ENCODE measurements around the gene COG2. TPM values are rescaled to one million over a fixed set of nuclear protein-coding genes. Genes with fewer than 3 reads are reported as not detected.
"Not testable (repeated sequence)": the region's sequence is repeated elsewhere in the genome, so short reads cannot be mapped to it uniquely, and the experiment has no call there.

Gene COG2
- total and polyA plus RNA-seq, 2 of the 8 experiments (the other 6 are each of a cell fraction or from before 2014, with no cell fraction given), result 10.3 to 36.7 TPM

- not testable (repeated sequence) for H3K4me2 ChIP-seq (ENCODE audit: insufficient read depth in 1 of 2, low read depth in 2 of 2, low read length in 2 of 2); H3K18ac ChIP-seq (ENCODE audit: extremely low read depth, low read length); H2AK5ac ChIP-seq (ENCODE audit: low read depth, low read length); H3K4me3 ChIP-seq (ENCODE audit: extremely low read depth in 1 of 4, insufficient read depth in 2 of 4, low read depth in 3 of 4, low read length in 4 of 4); H4K91ac ChIP-seq (replicated peaks; ENCODE audit: insufficient read length, low read length); FAIRE-seq; H3K4ac ChIP-seq (replicated peaks; ENCODE audit: insufficient read length, low read depth, low read length); H3K79me1 ChIP-seq (ENCODE audit: low read depth, low read length); H3K56ac ChIP-seq (replicated peaks; ENCODE audit: insufficient read length, low read depth, low read length); H4K8ac ChIP-seq (ENCODE audit: extremely low read depth, insufficient read depth, low read length); H3K9ac ChIP-seq (replicated peaks in 1 of 4; ENCODE audit: extremely low read depth in 1 of 4, low read depth in 3 of 4, low read length in 3 of 4); DNase-seq (ENCODE audit: low read depth in 1 of 2, low spot score in 2 of 2); H2AFZ ChIP-seq (ENCODE audit: low read length); H3K27me3 ChIP-seq (replicated peaks in 1 of 4; ENCODE audit: control insufficient read depth in 3 of 4, extremely low read depth in 1 of 4, insufficient read depth in 3 of 4, low read length in 3 of 4); H2BK120ac ChIP-seq (replicated peaks; ENCODE audit: low read depth, low read length); H3K23ac ChIP-seq (ENCODE audit: insufficient read length); H2BK12ac ChIP-seq (ENCODE audit: low read depth, low read length); H3K9me3 ChIP-seq (ENCODE audit: insufficient read depth in 2 of 2, low read depth in 1 of 2, low read length in 1 of 2); H3K14ac ChIP-seq (ENCODE audit: insufficient read length); H2BK20ac ChIP-seq (ENCODE audit: low read length); H4K20me1 ChIP-seq (replicated peaks in 1 of 2; ENCODE audit: control insufficient read depth in 1 of 2, insufficient read depth in 2 of 2, low read length in 2 of 2); H3K4me1 ChIP-seq (replicated peaks in 1 of 4; ENCODE audit: control insufficient read depth in 3 of 4, insufficient read depth in 4 of 4, low read length in 3 of 4); H2BK5ac ChIP-seq (ENCODE audit: low read depth, low read length); H3K23me2 ChIP-seq (ENCODE audit: low read depth, low read length); H2BK15ac ChIP-seq (ENCODE audit: low read length); H3K27ac ChIP-seq (ENCODE audit: low read depth, low read length); H4K5ac ChIP-seq (ENCODE audit: insufficient read length, low read depth, low read length)
- CTCF ChIA-PET (ENCODE audit: partially characterized antibody), result interaction anchor here (0.8 kb wide), 2 partner anchors 116 to 136 kb away, joined by 3 to 4 read pairs; no protein-coding TSS in a partner anchor
- peaks cover 0 to 24% (median 9%) of the 10 kb centered on the region in 4 experiments; a peak in 5 of 8 replicates for H3K36me3 ChIP-seq (ENCODE audit: control insufficient read depth in 2 of 4, insufficient read depth in 4 of 4, low read length in 3 of 4)
- POLR2A ChIA-PET (ENCODE audit: partially characterized antibody), result interaction anchor here (0.6 kb wide), 1 partner anchor 179 kb away, joined by 3 read pairs; no protein-coding TSS in a partner anchor
- 90% methylated on average over 1 of the region's 1 CpG; no CpG with 5 or more reads in 1 of the 2 experiments for WGBS, 2 experiments (ENCODE audit: extremely low coverage in 1 of 2, insufficient coverage in 1 of 2, insufficient read length in 1 of 2, insufficient replicate concordance in 2 of 2, low coverage in 1 of 2, low lambda C conversion rate in 2 of 2, missing lambda C conversion rate in 1 of 2)
- H3K79me2 ChIP-seq (ENCODE audit: control insufficient read depth in 1 of 2, insufficient read depth in 2 of 2, low read length in 2 of 2), result peaks cover 0 to 43% of the 10 kb centered on the region in 2 experiments; a peak in 2 of 4 replicates
These were observed 14.4 kb downstream of the COG2 start for GRCh38 chr1:230656719-230657118.

GRCh38 chr1:230658103-230658502 lies 15.8 kb downstream of the COG2 start:
- H2BK12ac ChIP-seq (ENCODE audit: low read depth, low read length); DNase-seq (ENCODE audit: low read depth in 1 of 2, low spot score in 2 of 2); H3K14ac ChIP-seq (ENCODE audit: insufficient read length); H4K5ac ChIP-seq (ENCODE audit: insufficient read length, low read depth, low read length); H2BK5ac ChIP-seq (ENCODE audit: low read depth, low read length); H3K18ac ChIP-seq (ENCODE audit: extremely low read depth, low read length); H3K56ac ChIP-seq (replicated peaks; ENCODE audit: insufficient read length, low read depth, low read length); H2AK5ac ChIP-seq (ENCODE audit: low read depth, low read length); H3K23me2 ChIP-seq (ENCODE audit: low read depth, low read length); H2BK20ac ChIP-seq (ENCODE audit: low read length); H3K27me3 ChIP-seq (replicated peaks in 1 of 4; ENCODE audit: control insufficient read depth in 3 of 4, extremely low read depth in 1 of 4, insufficient read depth in 3 of 4, low read length in 3 of 4); FAIRE-seq; H3K4ac ChIP-seq (replicated peaks; ENCODE audit: insufficient read length, low read depth, low read length); H4K91ac ChIP-seq (replicated peaks; ENCODE audit: insufficient read length, low read length); H3K9ac ChIP-seq (replicated peaks in 1 of 4; ENCODE audit: extremely low read depth in 1 of 4, low read depth in 3 of 4, low read length in 3 of 4); H4K20me1 ChIP-seq (replicated peaks in 1 of 2; ENCODE audit: control insufficient read depth in 1 of 2, insufficient read depth in 2 of 2, low read length in 2 of 2); H2BK120ac ChIP-seq (replicated peaks; ENCODE audit: low read depth, low read length); H4K8ac ChIP-seq (ENCODE audit: extremely low read depth, insufficient read depth, low read length); H3K79me1 ChIP-seq (ENCODE audit: low read depth, low read length); H3K4me2 ChIP-seq (ENCODE audit: insufficient read depth in 1 of 2, low read depth in 2 of 2, low read length in 2 of 2); H3K23ac ChIP-seq (ENCODE audit: insufficient read length); H2AFZ ChIP-seq (ENCODE audit: low read length); H3K4me1 ChIP-seq (replicated peaks in 1 of 4; ENCODE audit: control insufficient read depth in 3 of 4, insufficient read depth in 4 of 4, low read length in 3 of 4); H2BK15ac ChIP-seq (ENCODE audit: low read length); H3K9me3 ChIP-seq (ENCODE audit: insufficient read depth in 2 of 2, low read depth in 1 of 2, low read length in 1 of 2); H3K27ac ChIP-seq (ENCODE audit: low read depth, low read length); H3K4me3 ChIP-seq (ENCODE audit: extremely low read depth in 1 of 4, insufficient read depth in 2 of 4, low read depth in 3 of 4, low read length in 4 of 4): not testable (repeated sequence)
- ChIA-PET CTCF (ENCODE audit: partially characterized antibody) (interaction anchor here (1.1 kb wide), 1 partner anchor 16 kb away, joined by 5 read pairs; no protein-coding TSS in a partner anchor), POLR2A (ENCODE audit: partially characterized antibody) (interaction anchor here (1.2 kb wide), 1 partner anchor 14 kb away, joined by 4 read pairs; no protein-coding TSS in a partner anchor)
- 90% methylated on average over 1 of the region's 1 CpG; no CpG with 5 or more reads in 1 of the 2 experiments for WGBS, 2 experiments (ENCODE audit: extremely low coverage in 1 of 2, insufficient coverage in 1 of 2, insufficient read length in 1 of 2, insufficient replicate concordance in 2 of 2, low coverage in 1 of 2, low lambda C conversion rate in 2 of 2, missing lambda C conversion rate in 1 of 2)
- Histone ChIP-seq H3K36me3 (ENCODE audit: control insufficient read depth in 2 of 4, insufficient read depth in 4 of 4, low read length in 3 of 4) (peaks cover 0 to 30% (median 10%) of the 10 kb centered on the region in 4 experiments; a peak in 5 of 8 replicates), H3K79me2 (ENCODE audit: control insufficient read depth in 1 of 2, insufficient read depth in 2 of 2, low read length in 2 of 2) (peaks cover 0 to 29% of the 10 kb centered on the region in 2 experiments; a peak in 2 of 4 replicates)

Data from H1 (cell line).